ENCODE data around the gene ZNF598.

DNA sequence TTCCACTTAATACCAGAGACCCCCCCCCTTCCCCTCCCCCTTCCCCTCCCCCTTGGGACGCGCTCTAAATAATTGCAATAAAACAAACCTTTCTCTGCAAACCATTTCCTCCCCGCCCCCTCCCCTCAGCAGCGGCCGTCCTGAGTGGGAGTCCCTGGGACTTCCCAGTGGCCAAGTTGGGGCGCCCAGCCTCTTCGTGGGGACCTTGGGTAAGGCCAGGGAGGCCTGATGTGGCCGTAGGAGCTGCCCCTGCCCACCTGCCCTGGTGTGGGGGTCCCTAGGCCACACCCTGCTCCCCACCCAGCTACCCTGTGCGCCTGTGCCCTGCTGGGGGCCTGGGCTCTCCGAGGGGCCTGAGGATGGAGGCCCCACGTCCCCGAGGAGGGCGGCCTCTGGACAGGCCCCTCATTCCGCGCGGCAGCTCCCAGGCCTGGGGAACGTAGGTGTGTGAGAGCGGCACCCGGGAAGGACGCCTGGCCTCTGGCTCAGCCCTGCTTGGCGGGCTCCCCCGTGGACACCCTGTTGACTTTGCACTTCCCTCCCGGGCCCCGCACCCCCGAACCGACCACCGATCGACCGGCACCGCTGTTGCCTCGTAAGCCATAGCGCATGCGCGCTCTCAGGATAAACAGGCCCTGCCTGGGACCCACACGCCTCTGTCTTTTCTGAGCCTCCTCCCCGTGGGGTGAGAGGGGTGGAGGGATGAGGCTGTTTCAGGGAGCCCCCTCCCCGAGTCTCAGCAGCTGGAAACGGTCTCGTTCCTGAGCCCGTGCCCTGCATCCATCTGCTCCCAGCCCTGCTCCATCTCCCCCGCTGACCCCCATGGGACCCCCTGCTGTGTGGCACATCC is 29.0 kb upstream of the ZNF598 start:
- TF ChIP-seq CTCF (conservative IDR thresholded peaks at IDR 0.05; ENCODE audit: low read depth in 2 of 2) = no peak
- TF ChIP-seq EZH2phosphoT487 (IDR thresholded peaks at IDR 0.05; ENCODE audit: unreplicated experiment) = no peak
- no peak for TF ChIP-seq POLR2AphosphoS5 (IDR thresholded peaks at IDR 0.05; ENCODE audit: low read depth)
- TF ChIP-seq EZH2 (IDR thresholded peaks at IDR 0.05; ENCODE audit: low read depth, unreplicated experiment) = no peak
- no peak for TF ChIP-seq ZNF331 (CRISPR knock-in tag; IDR thresholded peaks at IDR 0.05; ENCODE audit: low read depth)
- no peak for TF ChIP-seq REST (IDR thresholded peaks at IDR 0.05; ENCODE audit: unreplicated experiment)
- TF ChIP-seq ZNF462 (CRISPR knock-in tag; IDR thresholded peaks at IDR 0.05) = no peak
- TF ChIP-seq NANOG (IDR thresholded peaks at IDR 0.05; ENCODE audit: borderline replicate concordance) = no peak
- TF ChIP-seq ETS1 (IDR thresholded peaks at IDR 0.05) = no peak
- TF ChIP-seq ZNF114 (CRISPR knock-in tag; IDR thresholded peaks at IDR 0.05) = no peak
- TF ChIP-seq CREB1 (CRISPR knock-in tag; IDR thresholded peaks at IDR 0.05; ENCODE audit: low read depth) = no peak

Measured in GM23338 (cell line).